Cardiac atrium fibroblast (primary cell): ENCODE results near the gene C1QTNF3. TPM values are rescaled to one million over a fixed set of nuclear protein-coding genes. Genes with fewer than 3 reads are reported as not detected.

Source experiments
- total RNA-seq: library from RNA; depleted of rRNA; stranded (reverse); fragments of >200 nt; gene quantifications from 2 replicates; pipeline ENCODE4 v1.2.3, GENCODE V29; 2015

The C1QTNF3 gene, protein sequence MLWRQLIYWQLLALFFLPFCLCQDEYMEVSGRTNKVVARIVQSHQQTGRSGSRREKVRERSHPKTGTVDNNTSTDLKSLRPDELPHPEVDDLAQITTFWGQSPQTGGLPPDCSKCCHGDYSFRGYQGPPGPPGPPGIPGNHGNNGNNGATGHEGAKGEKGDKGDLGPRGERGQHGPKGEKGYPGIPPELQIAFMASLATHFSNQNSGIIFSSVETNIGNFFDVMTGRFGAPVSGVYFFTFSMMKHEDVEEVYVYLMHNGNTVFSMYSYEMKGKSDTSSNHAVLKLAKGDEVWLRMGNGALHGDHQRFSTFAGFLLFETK
- total RNA-seq: 0.65 and 1.6 TPM in 2 replicates

DNA sequence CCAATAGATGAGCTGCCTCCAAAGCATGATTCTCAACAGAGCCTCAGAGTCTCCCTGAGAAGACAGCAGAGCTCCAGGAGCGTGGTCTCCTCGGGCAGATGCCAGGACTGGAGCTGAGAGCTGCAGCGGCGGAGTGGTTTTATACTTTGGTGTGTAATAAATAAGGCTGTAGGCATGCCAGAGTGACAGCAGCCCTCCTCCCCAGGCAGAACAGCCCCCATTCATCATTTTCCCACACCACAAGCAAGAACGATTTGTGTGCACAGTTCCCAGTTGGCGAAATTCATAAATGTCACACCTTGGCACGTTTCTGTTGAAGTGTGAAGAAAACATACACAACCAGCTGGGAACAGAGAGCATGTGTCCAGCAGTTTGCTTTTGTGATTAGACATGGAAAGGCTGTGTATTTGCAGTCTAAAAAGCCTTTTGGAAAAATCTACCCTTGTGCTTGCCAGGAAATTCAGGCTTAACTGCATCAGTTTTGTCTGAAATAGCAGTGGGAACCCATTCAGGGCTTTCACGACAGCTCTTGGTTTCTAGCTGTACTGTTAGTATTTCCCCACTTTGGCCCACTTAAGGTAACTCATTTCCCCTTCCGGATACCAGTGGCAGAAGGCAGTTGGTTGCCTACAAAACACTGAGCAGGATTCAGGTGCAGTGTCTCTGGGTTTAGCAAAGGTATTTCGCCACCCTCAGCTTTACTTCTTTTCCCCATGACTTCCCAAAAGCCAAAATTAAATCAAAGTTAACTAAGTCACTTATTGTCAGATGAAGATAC is at the start of gene C1QTNF3:
Gene C1QTNF3, minus strand, starts transcription at position 115 of the 778 bp plus-strand sequence. Its CDS starts 88 bp downstream, at position 27.

DNA sequence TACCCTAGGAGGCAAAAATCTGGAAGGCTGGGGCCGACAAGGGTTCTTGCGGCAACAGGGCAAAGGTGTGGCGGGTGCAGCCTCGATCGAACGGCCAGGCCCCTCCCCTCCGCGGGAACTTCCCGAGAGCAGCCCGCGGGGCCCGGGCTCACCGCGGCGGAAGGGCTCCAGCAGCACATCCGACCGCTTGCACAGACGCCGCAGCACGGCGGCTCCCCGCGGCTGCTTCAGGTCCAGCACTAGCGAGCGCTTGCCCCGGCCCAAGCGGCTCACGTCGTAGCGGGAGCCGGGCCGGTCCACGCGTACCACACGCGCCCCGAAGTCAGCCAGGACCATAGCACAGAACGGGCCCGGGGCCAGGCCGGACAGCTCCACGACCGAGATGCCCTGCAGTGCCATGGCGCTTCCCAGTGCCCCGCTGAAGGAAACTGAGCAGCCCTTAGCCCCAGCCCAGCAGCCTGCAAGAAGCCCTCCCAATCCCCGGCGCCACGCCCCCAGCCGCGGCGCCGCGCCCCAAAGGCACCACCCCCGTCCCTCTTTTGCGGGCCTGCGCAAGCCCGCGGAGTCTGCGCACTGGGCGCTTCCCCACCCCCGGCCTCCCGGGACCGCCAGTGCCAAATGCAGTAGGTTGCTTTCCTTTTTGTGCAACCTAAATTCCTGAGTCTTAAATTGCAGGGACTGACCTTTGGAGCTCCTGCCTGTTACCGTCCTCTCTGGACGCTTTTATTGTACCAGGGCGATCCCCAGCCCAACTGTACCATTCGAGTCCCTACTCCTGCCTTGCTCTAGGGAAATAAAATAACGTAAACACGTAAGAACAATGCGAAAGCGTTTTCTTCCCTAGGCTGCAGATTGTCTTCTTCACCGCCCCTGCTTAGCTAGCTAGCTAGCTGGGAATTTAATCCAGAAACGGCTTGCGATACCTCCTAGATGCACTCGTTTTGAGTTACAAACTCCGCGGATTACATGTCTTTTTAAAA is 35.1 kb downstream of the C1QTNF3 start, which contains the start of gene AMACR:
Gene AMACR, minus strand, starts transcription at position 430 of the 980 bp plus-strand sequence. Its CDS starts 31 bp downstream, at position 399.

DNA sequence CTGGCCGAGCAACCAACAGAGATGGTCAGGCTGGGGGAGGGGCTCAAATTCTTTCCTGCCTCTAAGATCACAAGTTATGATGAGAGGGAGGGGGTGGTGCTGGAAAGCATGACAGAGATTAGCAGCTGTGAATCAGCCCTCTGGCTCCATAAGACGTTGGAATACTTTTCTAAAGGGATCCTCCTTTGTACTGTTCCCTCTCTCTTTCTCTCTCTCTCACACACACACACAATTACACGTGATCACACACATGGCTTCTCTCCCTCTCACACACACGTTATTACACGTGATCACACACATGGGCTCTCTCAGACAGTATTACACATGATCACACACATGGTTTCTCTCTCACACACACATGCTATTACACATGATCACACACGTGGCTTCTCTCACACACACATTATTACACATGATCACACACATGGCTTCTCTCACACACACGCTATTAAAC is 58.3 kb downstream of the C1QTNF3 start, which contains the start of gene SLC45A2:
Gene SLC45A2, minus strand, starts transcription at position 23 of the 454 bp plus-strand sequence. CDS start 110 bp downstream, outside the sequence.

Other genes with a start within 250 kb of the C1QTNF3 start
- 39.0 and 57.8 TPM in 2 replicates for gene ADAMTS12, start 151.2 kb downstream of the C1QTNF3 start, total RNA-seq
- not detected in 2 replicates for gene RXFP3, start 106.8 kb downstream of the C1QTNF3 start, total RNA-seq
- not detected in 2 replicates for gene SLC45A2, start 58.5 kb downstream of the C1QTNF3 start, total RNA-seq
- 7.9 and 9.9 TPM in 2 replicates for gene AMACR, start 35.2 kb downstream of the C1QTNF3 start, total RNA-seq